IPS DF 6.9 (cell line): ENCODE measurements around the gene MEIOC.
"Not testable (repeated sequence)": the region's sequence is repeated elsewhere in the genome, so short reads cannot be mapped to it uniquely, and the experiment has no call there.

Experiments used
- DNase-seq: peaks from one replicate; pipeline ENCODE4 v3.0.0-alpha.2; 2013; ENCODE audit warnings: low read depth, low spot score
- H3K27ac ChIP-seq: one replicate; pipeline ENCODE4 v1.5.1; 2013; ENCODE audit warnings: low read length, control low read depth
- H3K27me3 ChIP-seq: 2 replicates; pipeline ENCODE4 v1.6.1; 2013; ENCODE audit warnings: mild to moderate bottlenecking, low read length; ENCODE audit not compliant: control insufficient read depth, insufficient read depth
- H3K36me3 ChIP-seq: 2 replicates; pipeline ENCODE4 v1.6.1; 2013; ENCODE audit warnings: low read length; ENCODE audit not compliant: control insufficient read depth, insufficient read depth
- H3K4me1 ChIP-seq: 2 replicates; pipeline ENCODE4 v1.6.1; 2013; ENCODE audit warnings: low read length; ENCODE audit not compliant: control insufficient read depth, insufficient read depth
- H3K4me3 ChIP-seq: 2 replicates; pipeline ENCODE4 v1.5.1; 2013; ENCODE audit warnings: mild to moderate bottlenecking, low read length
- H3K9me3 ChIP-seq: 2 replicates; pipeline ENCODE4 v1.6.1; 2013; ENCODE audit warnings: low read length, inconsistent platforms; ENCODE audit not compliant: control insufficient read depth, insufficient read depth
- WGBS: extraction: QIAGEN DNeasy Blood & Tissue Kit; methylation state at CpG from one replicate; pipeline ENCODE4 v1.1.7; 2013; ENCODE audit warnings: mixed read lengths, missing lambda C conversion rate; ENCODE audit not compliant: insufficient read length, insufficient coverage; 5-methylcytosine and 5-hydroxymethylcytosine counted together

MEIOC gene

DNA sequence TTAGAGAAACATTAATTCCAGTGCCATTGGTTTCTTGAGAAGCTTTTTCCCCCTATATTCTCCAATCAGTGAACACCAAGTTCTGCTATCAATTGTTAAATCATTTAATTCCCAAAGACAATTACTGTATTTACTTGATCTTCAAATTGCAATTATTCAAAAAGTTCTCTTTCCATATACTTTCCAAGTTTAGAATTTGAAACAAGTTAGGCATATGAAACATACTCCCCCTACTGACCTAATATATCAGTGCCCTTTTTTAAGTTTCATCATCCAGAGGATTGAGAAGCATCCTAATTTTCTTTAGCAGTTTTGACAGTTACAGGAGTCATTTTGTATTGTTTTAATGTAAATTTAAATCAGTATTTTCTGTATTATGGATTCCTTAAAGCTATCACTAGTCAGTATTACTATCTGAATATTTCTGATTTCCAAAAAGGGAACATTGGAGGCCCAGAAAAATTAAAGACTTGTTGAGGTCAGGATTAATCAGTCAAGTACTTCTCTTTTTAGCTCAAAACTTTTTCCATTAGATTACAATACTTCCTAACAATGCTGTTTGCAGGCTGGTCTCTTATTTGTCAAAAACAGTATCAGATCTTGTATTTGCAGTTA lies 16.3 kb downstream of the MEIOC start:
- Histone ChIP-seq H3K27me3 (no peaks in the 10 kb centered on the region), H3K4me3 (no peak overlapping the region), H3K36me3 (no peaks in the 10 kb centered on the region), H3K9me3 (no peaks in the 10 kb centered on the region), H3K4me1 (no peaks in the 10 kb centered on the region), H3K27ac (no peak overlapping the region)
- DNase-seq, result no peak

GRCh38 chr17:44673893-44674292 lies 17.6 kb downstream of the MEIOC start:
- Histone ChIP-seq H3K4me1 (no peaks in the 10 kb centered on the region), H3K9me3 (no peaks in the 10 kb centered on the region), H3K27ac (no peak overlapping the region), H3K36me3 (no peaks in the 10 kb centered on the region; the same call in 1 of the 2 replicates), H3K27me3 (no peaks in the 10 kb centered on the region), H3K4me3 (no peak overlapping the region)
- WGBS, result no CpG with 5 or more reads among the region's 2 CpGs
- DNase-seq, result no peak

DNA sequence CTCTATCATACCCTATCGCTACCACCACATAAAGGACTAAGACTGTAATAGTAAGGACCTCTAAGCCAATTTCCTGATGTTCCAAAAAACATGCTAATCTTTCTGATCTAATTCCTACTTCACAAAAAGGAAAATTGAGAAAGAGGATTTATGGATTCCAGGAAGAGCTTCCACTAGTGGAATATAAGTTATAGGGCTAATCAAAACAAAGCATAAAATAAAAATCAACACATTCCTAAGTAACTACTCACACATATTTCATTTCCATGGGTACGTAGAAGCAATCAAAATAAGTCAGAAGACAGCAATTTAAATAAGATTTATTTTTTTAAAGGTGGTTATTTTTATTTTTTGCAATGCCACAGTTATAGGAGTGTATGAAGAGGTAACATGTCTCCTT lies 20.9 kb downstream of the MEIOC start:
- DNase-seq, result no peak
- no peaks in the 10 kb centered on the region; the same call in 1 of the 2 replicates for H3K36me3 ChIP-seq

GRCh38 chr17:44683303-44683702 lies 27.0 kb downstream of the MEIOC start:
- WGBS, result no CpG with 5 or more reads among the region's 4 CpGs
- not testable (repeated sequence) for H3K4me3 ChIP-seq, H3K9me3 ChIP-seq, H3K4me1 ChIP-seq, H3K27ac ChIP-seq, DNase-seq, H3K36me3 ChIP-seq, H3K27me3 ChIP-seq

More for the DNA sequence above, 20.9 kb downstream of the MEIOC start:
- H3K27me3 ChIP-seq, result no peaks in the 10 kb centered on the region
- WGBS, result no CpG with 5 or more reads among the region's 2 CpGs
- H3K27ac ChIP-seq, result no peak overlapping the region
- no peak overlapping the region for H3K4me3 ChIP-seq
- no peaks in the 10 kb centered on the region for H3K4me1 ChIP-seq
- H3K9me3 ChIP-seq, result no peaks in the 10 kb centered on the region; the same call in 1 of the 2 replicates

GRCh38 chr17:44687756-44688155 lies 31.5 kb downstream of the MEIOC start:
- no peaks in the 10 kb centered on the region for H3K9me3 ChIP-seq
- WGBS, result no CpG with 5 or more reads among the region's 1 CpG
- H3K4me3 ChIP-seq, result no peak overlapping the region
- no peak for DNase-seq
- no peaks in the 10 kb centered on the region for H3K36me3 ChIP-seq
- H3K27me3 ChIP-seq, result no peaks in the 10 kb centered on the region
- no peak overlapping the region for H3K27ac ChIP-seq
- H3K4me1 ChIP-seq, result peaks cover 1% of the 10 kb centered on the region; the same call in 1 of the 2 replicates

GRCh38 chr17:44688200-44688599 lies 31.9 kb downstream of the MEIOC start:
- no peak overlapping the region for H3K27ac ChIP-seq

DNA sequence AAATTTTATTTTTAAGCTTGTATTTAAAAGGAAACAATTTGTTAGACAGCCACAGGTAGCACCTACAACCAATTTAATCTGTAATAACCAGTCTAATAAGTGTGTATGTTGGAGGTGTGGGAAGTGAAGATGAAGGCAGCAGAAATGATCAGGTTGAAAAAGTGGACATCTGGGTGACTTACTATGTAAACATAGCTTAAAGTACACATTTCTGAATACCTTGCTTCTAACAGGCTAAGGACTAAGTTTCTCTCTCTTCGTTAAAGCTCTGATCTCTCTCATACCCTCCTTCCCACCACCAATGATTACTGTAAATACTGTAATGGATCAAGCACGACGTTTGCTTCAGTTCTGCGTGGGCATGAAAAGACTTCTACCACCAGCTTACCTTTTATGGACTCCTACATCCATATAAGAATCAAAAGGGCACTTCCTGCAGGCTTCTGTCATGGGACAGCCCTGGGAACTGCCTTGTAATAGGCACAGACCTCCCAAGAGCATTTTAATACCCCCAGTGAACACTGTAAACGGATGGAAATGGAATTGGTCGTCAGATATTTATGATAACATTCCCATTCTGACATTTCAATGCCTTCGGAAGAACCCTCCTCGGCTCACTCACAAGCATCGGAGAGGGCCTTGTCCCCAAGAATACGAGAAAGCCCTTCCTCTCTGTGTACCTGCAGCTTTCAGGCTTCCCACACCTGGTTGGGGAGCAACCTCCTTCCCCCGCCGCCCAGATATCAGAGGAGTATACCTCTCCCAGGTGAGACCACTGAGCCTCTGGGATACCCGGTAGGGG lies 32.6 kb downstream of the MEIOC start:
- DNase-seq, result no peak
- no CpG with 5 or more reads among the region's 13 CpGs for WGBS

More at GRCh38 chr17:44688200-44688599, 31.9 kb downstream of the MEIOC start:
- no peaks in the 10 kb centered on the region for H3K27me3 ChIP-seq
- no peaks in the 10 kb centered on the region for H3K36me3 ChIP-seq
- H3K4me1 ChIP-seq, result peaks cover 1% of the 10 kb centered on the region; the same call in 1 of the 2 replicates
- no peak overlapping the region for H3K4me3 ChIP-seq
- WGBS, result no CpG with 5 or more reads among the region's 2 CpGs
- DNase-seq, result no peak
- H3K9me3 ChIP-seq, result no peaks in the 10 kb centered on the region

GRCh38 chr17:44689477-44690217 lies 33.4 kb downstream of the MEIOC start, which contains the start of gene CCDC43:
Gene CCDC43, minus strand, starts transcription at chr17:44689776. Its CDS starts 23 bp downstream, at chr17:44689753.
- peaks cover 1% of the 10 kb centered on the region; the same call in 1 of the 2 replicates for H3K4me1 ChIP-seq
- DNase-seq, result peak; percentile 84
- no peaks in the 10 kb centered on the region for H3K27me3 ChIP-seq
- H3K27ac ChIP-seq, result no peak within 1 kb of the TSS
- WGBS, result no CpG with 5 or more reads among the region's 51 CpGs
- no peaks in the 10 kb centered on the region for H3K36me3 ChIP-seq
- H3K9me3 ChIP-seq, result no peaks in the 10 kb centered on the region
- peak within 1 kb of the TSS; percentile 77 for H3K4me3 ChIP-seq

More for the DNA sequence above, 32.6 kb downstream of the MEIOC start:
- Histone ChIP-seq H3K4me1 (peaks cover 1% of the 10 kb centered on the region; the same call in 1 of the 2 replicates), H3K36me3 (no peaks in the 10 kb centered on the region), H3K4me3 (peak overlapping the region; percentile 77; the same call in 1 of the 2 replicates), H3K27me3 (no peaks in the 10 kb centered on the region), H3K9me3 (no peaks in the 10 kb centered on the region), H3K27ac (no peak overlapping the region)

GRCh38 chr17:44690746-44691306 lies 34.6 kb downstream of the MEIOC start:
- DNase-seq, H3K27ac ChIP-seq, H3K4me3 ChIP-seq, H3K36me3 ChIP-seq, H3K9me3 ChIP-seq, H3K4me1 ChIP-seq, H3K27me3 ChIP-seq: not testable (repeated sequence)
- no CpG with 5 or more reads among the region's 21 CpGs for WGBS

DNA sequence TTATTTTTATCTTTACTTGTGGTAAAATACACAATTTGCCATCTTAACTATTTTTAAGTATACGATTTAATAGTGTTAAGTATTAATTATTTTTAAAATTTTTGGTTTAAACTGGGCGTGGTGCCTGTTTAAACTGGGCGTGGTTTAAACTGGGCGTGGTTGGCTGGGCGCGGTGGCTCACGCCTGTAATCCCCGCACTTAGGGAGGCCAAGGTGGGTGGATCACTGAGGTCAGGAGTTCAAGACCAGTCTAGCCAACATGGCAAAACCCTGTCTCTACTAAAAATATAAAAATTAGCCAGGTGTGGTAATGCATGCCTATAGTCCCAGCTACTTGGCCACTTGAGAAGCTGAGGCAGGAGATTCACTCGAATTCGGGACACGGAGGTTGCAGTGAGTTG lies 37.3 kb downstream of the MEIOC start:
- DNase-seq, result no peak
- WGBS, result 100% methylated on average over 3 of the region's 11 CpGs
- no peaks in the 10 kb centered on the region for H3K36me3 ChIP-seq
- no peak overlapping the region for H3K4me3 ChIP-seq
- no peaks in the 10 kb centered on the region for H3K9me3 ChIP-seq
- H3K27me3 ChIP-seq, result no peaks in the 10 kb centered on the region
- peaks cover 1% of the 10 kb centered on the region; the same call in 1 of the 2 replicates for H3K4me1 ChIP-seq
- no peak overlapping the region for H3K27ac ChIP-seq
